ENCODE measurements around the gene ZMYM4. TPM values are rescaled to one million over a fixed set of nuclear protein-coding genes. Genes with fewer than 3 reads are reported as not detected.
"Not testable (repeated sequence)": the region's sequence is repeated elsewhere in the genome, so short reads cannot be mapped to it uniquely, and the experiment has no call there.

ZMYM4 gene
- total RNA-seq, 1 experiment from 2014 or later = 60.3 TPM

GRCh38 chr1:35231287-35231686 lies 37.2 kb upstream of the ZMYM4 start:
- ATAC-seq = no peak
- no peaks in the 10 kb centered on the region for H3K27me3 Mint-ChIP-seq (ENCODE audit: low read depth)
- CTCF ChIA-PET = interaction anchor here (1.5 kb wide), 1 partner anchor 29 kb away, joined by 4 read pairs; no protein-coding TSS in a partner anchor
- no peaks in the 10 kb centered on the region for H3K4me1 Mint-ChIP-seq
- H3K4me3 Mint-ChIP-seq = no peak overlapping the region
- no peak overlapping the region for H3K27ac Mint-ChIP-seq
- H3K36me3 Mint-ChIP-seq = no peaks in the 10 kb centered on the region
- no peak for DNase-seq (ENCODE audit: low spot score)
- TF ChIP-seq ZNF423 (CRISPR knock-in tag; IDR thresholded peaks at IDR 0.05) (no peak), ZBTB43 (CRISPR knock-in tag; IDR thresholded peaks at IDR 0.05) (no peak), IRF2 (CRISPR knock-in tag; IDR thresholded peaks at IDR 0.05; ENCODE audit: borderline replicate concordance, low read depth) (no peak), SMAD3 (CRISPR knock-in tag; IDR thresholded peaks at IDR 0.05; ENCODE audit: borderline replicate concordance) (no peak), CREM (CRISPR knock-in tag; IDR thresholded peaks at IDR 0.05) (no peak), CTCF (IDR thresholded peaks at IDR 0.05) (no peak), MAX (CRISPR knock-in tag; IDR thresholded peaks at IDR 0.05) (no peak), ATF6 (CRISPR knock-in tag; IDR thresholded peaks at IDR 0.05) (no peak), ZNF416 (CRISPR knock-in tag; IDR thresholded peaks at IDR 0.05) (no peak), RELA (CRISPR knock-in tag; IDR thresholded peaks at IDR 0.05; ENCODE audit: borderline replicate concordance) (no peak), ZNF396 (CRISPR knock-in tag; IDR thresholded peaks at IDR 0.05; ENCODE audit: borderline replicate concordance) (no peak), ZNF671 (CRISPR knock-in tag; IDR thresholded peaks at IDR 0.05) (no peak), AFF4 (CRISPR knock-in tag; IDR thresholded peaks at IDR 0.05; ENCODE audit: borderline replicate concordance) (no peak), TP53 (CRISPR knock-in tag; IDR thresholded peaks at IDR 0.05) (no peak), USF2 (CRISPR knock-in tag; IDR thresholded peaks at IDR 0.05) (no peak), ZBTB21 (CRISPR knock-in tag; IDR thresholded peaks at IDR 0.05; ENCODE audit: borderline replicate concordance) (no peak), MYBL2 (CRISPR knock-in tag; IDR thresholded peaks at IDR 0.05) (no peak), E2F5 (CRISPR knock-in tag; IDR thresholded peaks at IDR 0.05) (no peak)
- POLR2A ChIA-PET = no interaction called here
- peaks cover 5% of the 10 kb centered on the region; the same call in 1 of the 2 replicates for H3K9me3 Mint-ChIP-seq

GRCh38 chr1:35236772-35237171 lies 31.7 kb upstream of the ZMYM4 start:
- H3K9me3 Mint-ChIP-seq; H3K27me3 Mint-ChIP-seq (ENCODE audit: low read depth); H3K27ac Mint-ChIP-seq; ATAC-seq; H3K4me1 Mint-ChIP-seq; DNase-seq (ENCODE audit: low spot score); H3K4me3 Mint-ChIP-seq; CTCF ChIA-PET; POLR2A ChIA-PET; H3K36me3 Mint-ChIP-seq: not testable (repeated sequence)

Data from WTC11 (cell line).